Osteocyte (in vitro differentiated cells): ENCODE data around the gene HINT3. TPM values are rescaled to one million over a fixed set of nuclear protein-coding genes. Genes with fewer than 3 reads are reported as not detected.
A peak's percentile ranks its signal among the peaks of the same experiment; 100 is the strongest.

Source experiments
- DNase-seq: peaks from one replicate; pipeline ENCODE4 v3.0.0; 2021; ENCODE audit warnings: mixed read lengths; ENCODE audit not compliant: unreplicated experiment; ENCODE audit errors: extremely low spot score
- H3K27ac Mint-ChIP-seq: one replicate; pipeline ENCODE4 v1.8.0; 2021; ENCODE audit warnings: mild to moderate bottlenecking, mixed read lengths; ENCODE audit not compliant: unreplicated experiment
- H3K27me3 Mint-ChIP-seq: one replicate; pipeline ENCODE4 v1.8.0; 2021; ENCODE audit warnings: mixed read lengths; ENCODE audit not compliant: unreplicated experiment
- H3K36me3 Mint-ChIP-seq: one replicate; pipeline ENCODE4 v1.8.0; 2021; ENCODE audit warnings: mixed read lengths; ENCODE audit not compliant: unreplicated experiment
- H3K4me1 Mint-ChIP-seq: one replicate; pipeline ENCODE4 v1.8.0; 2021; ENCODE audit warnings: mixed read lengths; ENCODE audit not compliant: unreplicated experiment
- H3K4me3 Mint-ChIP-seq: one replicate; pipeline ENCODE4 v1.8.0; 2021; ENCODE audit warnings: mild to moderate bottlenecking, moderate library complexity, mixed read lengths; ENCODE audit not compliant: unreplicated experiment
- H3K9me3 Mint-ChIP-seq: one replicate; pipeline ENCODE4 v1.8.0; 2021; ENCODE audit warnings: mixed read lengths; ENCODE audit not compliant: unreplicated experiment
- total RNA-seq: library from RNA; stranded (reverse); gene quantifications from 2 replicates; pipeline ENCODE4 v1.2.1, GENCODE V29; 2021
- TF ChIP-seq, protein P1 (sequence below): fragments of 200-600 bp; sonication (generic); IDR thresholded peaks from 2 replicates; pipeline ENCODE4 v1.5.0; 2021; ENCODE audit warnings: antibody characterized with exemption, mild to moderate bottlenecking, moderate library complexity

The HINT3 gene
- total RNA-seq, 1 donor from 2014 or later: 15.0 TPM

- Mint-ChIP-seq H3K4me3 (no peak overlapping the region), H3K36me3 (peaks cover 18% of the 10 kb centered on the region), H3K4me1 (peaks cover 5% of the 10 kb centered on the region), H3K27me3 (no peaks in the 10 kb centered on the region), H3K9me3 (no peaks in the 10 kb centered on the region), H3K27ac (no peak overlapping the region)
- TF ChIP-seq, protein P1, sequence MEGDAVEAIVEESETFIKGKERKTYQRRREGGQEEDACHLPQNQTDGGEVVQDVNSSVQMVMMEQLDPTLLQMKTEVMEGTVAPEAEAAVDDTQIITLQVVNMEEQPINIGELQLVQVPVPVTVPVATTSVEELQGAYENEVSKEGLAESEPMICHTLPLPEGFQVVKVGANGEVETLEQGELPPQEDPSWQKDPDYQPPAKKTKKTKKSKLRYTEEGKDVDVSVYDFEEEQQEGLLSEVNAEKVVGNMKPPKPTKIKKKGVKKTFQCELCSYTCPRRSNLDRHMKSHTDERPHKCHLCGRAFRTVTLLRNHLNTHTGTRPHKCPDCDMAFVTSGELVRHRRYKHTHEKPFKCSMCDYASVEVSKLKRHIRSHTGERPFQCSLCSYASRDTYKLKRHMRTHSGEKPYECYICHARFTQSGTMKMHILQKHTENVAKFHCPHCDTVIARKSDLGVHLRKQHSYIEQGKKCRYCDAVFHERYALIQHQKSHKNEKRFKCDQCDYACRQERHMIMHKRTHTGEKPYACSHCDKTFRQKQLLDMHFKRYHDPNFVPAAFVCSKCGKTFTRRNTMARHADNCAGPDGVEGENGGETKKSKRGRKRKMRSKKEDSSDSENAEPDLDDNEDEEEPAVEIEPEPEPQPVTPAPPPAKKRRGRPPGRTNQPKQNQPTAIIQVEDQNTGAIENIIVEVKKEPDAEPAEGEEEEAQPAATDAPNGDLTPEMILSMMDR: no peak
- DNase-seq: no peak
Observed at GRCh38 chr6:125994670-125995488, 38.3 kb downstream of the HINT3 start.

DNA sequence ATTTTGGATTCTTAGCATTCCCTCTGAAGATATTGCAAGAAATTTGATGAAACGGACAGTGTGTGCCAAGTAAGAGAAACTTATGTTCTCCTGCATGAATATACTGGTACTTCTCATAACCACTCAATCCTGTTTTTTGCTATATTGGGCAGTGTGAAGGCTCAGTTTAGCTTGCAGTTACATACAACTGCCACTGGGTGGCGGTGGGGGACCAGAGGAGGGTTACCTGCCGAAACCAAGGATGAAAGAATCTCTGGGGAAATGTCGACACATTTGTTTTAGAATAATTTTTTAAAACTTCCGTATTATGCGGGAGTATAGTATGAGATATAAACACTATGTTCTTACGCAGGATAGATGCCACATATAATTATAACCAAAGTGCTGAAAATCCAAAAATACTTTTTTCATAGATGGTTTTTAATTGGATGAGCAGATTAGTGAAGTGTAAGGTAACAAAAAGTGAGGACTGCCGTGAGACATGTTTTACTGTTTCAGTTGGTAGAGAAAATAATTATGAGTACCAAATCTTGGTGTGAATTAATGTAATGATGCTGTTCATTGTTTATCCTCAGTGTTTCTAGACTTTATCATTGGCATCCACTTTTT is 39.5 kb downstream of the HINT3 start:
- peaks cover 22% of the 10 kb centered on the region for H3K36me3 Mint-ChIP-seq
- peaks cover 3% of the 10 kb centered on the region for H3K4me1 Mint-ChIP-seq

DNA sequence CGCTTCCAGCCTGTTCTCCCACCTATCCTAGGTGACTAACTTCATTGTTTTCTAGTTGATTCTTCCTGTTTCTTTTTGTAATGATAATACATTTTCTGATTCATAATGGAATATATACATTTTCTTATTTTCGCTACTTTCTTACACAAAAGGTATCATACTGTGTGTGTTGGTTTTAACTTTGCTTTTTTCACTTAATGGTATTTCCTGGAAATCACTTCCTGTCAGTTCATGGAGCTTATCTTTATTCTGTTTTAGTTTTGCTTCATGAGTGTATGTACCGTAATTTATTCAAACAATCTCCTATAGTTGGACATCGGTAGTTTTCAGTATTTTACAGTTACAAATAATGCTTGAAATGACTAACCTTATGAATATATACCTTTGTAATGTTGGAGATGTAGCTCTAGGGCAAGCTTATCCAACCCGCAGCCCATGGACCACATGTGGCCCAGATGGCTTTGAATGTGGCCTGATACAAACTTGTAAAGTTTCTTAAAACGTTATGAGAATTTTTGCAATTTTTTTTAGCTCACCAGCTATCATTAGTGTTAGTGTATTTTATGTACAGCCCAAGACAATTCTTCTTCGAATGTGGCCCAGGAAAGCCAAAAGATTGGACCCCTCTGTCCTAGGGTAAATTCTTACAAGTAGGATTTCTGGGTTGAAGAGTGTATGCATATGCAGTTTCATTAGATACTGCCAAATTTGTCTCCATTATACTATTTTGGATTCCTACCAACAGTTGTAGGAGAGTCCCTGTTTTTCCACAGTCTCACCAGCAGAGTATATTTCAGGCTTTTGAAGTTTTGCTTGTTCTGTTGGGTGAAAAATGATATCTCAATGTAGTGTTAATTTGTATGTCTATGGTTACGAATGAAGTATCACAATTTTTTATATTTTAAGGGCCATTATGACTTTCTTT is 46.4 kb downstream of the HINT3 start:
- Mint-ChIP-seq H3K9me3 (peaks cover 5% of the 10 kb centered on the region), H3K27me3 (no peaks in the 10 kb centered on the region), H3K27ac (no peak overlapping the region), H3K4me1 (peaks cover 3% of the 10 kb centered on the region), H3K36me3 (peaks cover 44% of the 10 kb centered on the region), H3K4me3 (no peak overlapping the region)
- DNase-seq: no peak
- TF ChIP-seq, protein P1: no peak

More for the DNA sequence above, 39.5 kb downstream of the HINT3 start:
- peak; percentile 85 for DNase-seq
- H3K4me3 Mint-ChIP-seq: peak overlapping the region; percentile 7
- no peaks in the 10 kb centered on the region for H3K9me3 Mint-ChIP-seq
- no peaks in the 10 kb centered on the region for H3K27me3 Mint-ChIP-seq
- H3K27ac Mint-ChIP-seq: no peak overlapping the region
- TF ChIP-seq, protein P1: peak; percentile 97

- TF ChIP-seq, protein P1: no peak
- H3K9me3 Mint-ChIP-seq: peaks cover 5% of the 10 kb centered on the region
- H3K36me3 Mint-ChIP-seq: peaks cover 44% of the 10 kb centered on the region
- no peaks in the 10 kb centered on the region for H3K27me3 Mint-ChIP-seq
- H3K27ac Mint-ChIP-seq: no peak overlapping the region
- peaks cover 1% of the 10 kb centered on the region for H3K4me1 Mint-ChIP-seq
- H3K4me3 Mint-ChIP-seq: no peak overlapping the region
- DNase-seq: no peak
Observed at GRCh38 chr6:126007800-126008199, 51.2 kb downstream of the HINT3 start.
